H1 (cell line): ENCODE data around the gene C6orf62. TPM values are rescaled to one million over a fixed set of nuclear protein-coding genes. Genes with fewer than 3 reads are reported as not detected.

ENCODE experiments used
- ASH2L ChIP-seq: fragments of 200-600, 300-600 bp; sonication (generic); IDR thresholded peaks from one replicate; pipeline ENCODE4 v1.7.1; 2017; ENCODE audit warnings: low read length
- JUN ChIP-seq: IDR thresholded peaks from 2 replicates; pipeline ENCODE4 v1.6.1; 2011; ENCODE audit warnings: low read depth, mild to moderate bottlenecking, improper control_type of control experiment, low read length
- polyA plus RNA-seq, 7 experiments: library from polyadenylated mRNA; depleted of rRNA in 3 of 7; stranded (reverse) in 5 of 7; unstranded in 2 of 7; fragments of >200 nt in 5 of 7; fragments of 200-250 nt in 2 of 7; gene quantifications; 1 replicate in 5 of 7; 2 replicates in 1 of 7; 4 replicates in 1 of 7; pipeline versions ENCODE4 v1.2.1 to v1.2.3, GENCODE V29; 2011 to 2013; ENCODE audit warnings: missing spikeins in 2 of 7, mixed read lengths in 2 of 7
- total RNA-seq: library from RNA; stranded (reverse); fragmentation: NEBNext Ultra II Directional; extraction: Animal tissue kit (Norgen Biotek cat#: 25700); gene quantifications from 2 replicates; pipeline ENCODE4 v1.2.1, GENCODE V29; 2021
- TF ChIP-seq, protein P1 (sequence below): fragments of 300-600 bp; sonication (generic); IDR thresholded peaks from 2 replicates; pipeline ENCODE4 v1.7.1; 2012; ENCODE audit warnings: low read length, moderate library complexity, mild to moderate bottlenecking, inconsistent platforms; ENCODE audit not compliant: insufficient replicate concordance
- TF ChIP-seq, protein P2 (sequence below): IDR thresholded peaks from 2 replicates; pipeline ENCODE4 v1.6.1; 2012; ENCODE audit warnings: low read length, inconsistent platforms

Gene C6orf62
- total and polyA plus RNA-seq, 2 of the 8 experiments (the other 6 are each of a cell fraction or from before 2014, with no cell fraction given): 25.6 to 101 TPM

DNA sequence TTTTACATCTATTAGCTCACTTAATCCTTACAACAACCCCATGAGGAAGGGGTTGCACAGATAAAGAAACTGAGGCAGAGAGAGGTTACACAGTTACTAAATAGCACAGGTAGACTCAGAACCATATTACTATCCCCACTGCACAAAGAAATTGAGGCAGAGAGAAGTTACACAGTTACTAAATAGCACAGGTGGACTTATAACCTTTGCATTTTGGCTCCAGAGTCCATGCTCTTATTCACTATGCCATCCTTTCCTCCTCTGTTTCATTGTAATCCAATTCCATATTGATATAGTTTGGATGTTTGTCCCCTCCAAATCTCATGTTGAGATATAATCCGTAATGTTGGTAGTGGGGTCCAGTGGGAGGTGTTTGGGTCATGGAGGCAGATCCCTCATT is 55.8 kb downstream of the C6orf62 start (continued):
- TF ChIP-seq, protein P1, sequence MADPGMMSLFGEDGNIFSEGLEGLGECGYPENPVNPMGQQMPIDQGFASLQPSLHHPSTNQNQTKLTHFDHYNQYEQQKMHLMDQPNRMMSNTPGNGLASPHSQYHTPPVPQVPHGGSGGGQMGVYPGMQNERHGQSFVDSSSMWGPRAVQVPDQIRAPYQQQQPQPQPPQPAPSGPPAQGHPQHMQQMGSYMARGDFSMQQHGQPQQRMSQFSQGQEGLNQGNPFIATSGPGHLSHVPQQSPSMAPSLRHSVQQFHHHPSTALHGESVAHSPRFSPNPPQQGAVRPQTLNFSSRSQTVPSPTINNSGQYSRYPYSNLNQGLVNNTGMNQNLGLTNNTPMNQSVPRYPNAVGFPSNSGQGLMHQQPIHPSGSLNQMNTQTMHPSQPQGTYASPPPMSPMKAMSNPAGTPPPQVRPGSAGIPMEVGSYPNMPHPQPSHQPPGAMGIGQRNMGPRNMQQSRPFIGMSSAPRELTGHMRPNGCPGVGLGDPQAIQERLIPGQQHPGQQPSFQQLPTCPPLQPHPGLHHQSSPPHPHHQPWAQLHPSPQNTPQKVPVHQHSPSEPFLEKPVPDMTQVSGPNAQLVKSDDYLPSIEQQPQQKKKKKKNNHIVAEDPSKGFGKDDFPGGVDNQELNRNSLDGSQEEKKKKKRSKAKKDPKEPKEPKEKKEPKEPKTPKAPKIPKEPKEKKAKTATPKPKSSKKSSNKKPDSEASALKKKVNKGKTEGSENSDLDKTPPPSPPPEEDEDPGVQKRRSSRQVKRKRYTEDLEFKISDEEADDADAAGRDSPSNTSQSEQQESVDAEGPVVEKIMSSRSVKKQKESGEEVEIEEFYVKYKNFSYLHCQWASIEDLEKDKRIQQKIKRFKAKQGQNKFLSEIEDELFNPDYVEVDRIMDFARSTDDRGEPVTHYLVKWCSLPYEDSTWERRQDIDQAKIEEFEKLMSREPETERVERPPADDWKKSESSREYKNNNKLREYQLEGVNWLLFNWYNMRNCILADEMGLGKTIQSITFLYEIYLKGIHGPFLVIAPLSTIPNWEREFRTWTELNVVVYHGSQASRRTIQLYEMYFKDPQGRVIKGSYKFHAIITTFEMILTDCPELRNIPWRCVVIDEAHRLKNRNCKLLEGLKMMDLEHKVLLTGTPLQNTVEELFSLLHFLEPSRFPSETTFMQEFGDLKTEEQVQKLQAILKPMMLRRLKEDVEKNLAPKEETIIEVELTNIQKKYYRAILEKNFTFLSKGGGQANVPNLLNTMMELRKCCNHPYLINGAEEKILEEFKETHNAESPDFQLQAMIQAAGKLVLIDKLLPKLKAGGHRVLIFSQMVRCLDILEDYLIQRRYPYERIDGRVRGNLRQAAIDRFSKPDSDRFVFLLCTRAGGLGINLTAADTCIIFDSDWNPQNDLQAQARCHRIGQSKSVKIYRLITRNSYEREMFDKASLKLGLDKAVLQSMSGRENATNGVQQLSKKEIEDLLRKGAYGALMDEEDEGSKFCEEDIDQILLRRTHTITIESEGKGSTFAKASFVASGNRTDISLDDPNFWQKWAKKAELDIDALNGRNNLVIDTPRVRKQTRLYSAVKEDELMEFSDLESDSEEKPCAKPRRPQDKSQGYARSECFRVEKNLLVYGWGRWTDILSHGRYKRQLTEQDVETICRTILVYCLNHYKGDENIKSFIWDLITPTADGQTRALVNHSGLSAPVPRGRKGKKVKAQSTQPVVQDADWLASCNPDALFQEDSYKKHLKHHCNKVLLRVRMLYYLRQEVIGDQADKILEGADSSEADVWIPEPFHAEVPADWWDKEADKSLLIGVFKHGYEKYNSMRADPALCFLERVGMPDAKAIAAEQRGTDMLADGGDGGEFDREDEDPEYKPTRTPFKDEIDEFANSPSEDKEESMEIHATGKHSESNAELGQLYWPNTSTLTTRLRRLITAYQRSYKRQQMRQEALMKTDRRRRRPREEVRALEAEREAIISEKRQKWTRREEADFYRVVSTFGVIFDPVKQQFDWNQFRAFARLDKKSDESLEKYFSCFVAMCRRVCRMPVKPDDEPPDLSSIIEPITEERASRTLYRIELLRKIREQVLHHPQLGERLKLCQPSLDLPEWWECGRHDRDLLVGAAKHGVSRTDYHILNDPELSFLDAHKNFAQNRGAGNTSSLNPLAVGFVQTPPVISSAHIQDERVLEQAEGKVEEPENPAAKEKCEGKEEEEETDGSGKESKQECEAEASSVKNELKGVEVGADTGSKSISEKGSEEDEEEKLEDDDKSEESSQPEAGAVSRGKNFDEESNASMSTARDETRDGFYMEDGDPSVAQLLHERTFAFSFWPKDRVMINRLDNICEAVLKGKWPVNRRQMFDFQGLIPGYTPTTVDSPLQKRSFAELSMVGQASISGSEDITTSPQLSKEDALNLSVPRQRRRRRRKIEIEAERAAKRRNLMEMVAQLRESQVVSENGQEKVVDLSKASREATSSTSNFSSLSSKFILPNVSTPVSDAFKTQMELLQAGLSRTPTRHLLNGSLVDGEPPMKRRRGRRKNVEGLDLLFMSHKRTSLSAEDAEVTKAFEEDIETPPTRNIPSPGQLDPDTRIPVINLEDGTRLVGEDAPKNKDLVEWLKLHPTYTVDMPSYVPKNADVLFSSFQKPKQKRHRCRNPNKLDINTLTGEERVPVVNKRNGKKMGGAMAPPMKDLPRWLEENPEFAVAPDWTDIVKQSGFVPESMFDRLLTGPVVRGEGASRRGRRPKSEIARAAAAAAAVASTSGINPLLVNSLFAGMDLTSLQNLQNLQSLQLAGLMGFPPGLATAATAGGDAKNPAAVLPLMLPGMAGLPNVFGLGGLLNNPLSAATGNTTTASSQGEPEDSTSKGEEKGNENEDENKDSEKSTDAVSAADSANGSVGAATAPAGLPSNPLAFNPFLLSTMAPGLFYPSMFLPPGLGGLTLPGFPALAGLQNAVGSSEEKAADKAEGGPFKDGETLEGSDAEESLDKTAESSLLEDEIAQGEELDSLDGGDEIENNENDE: no peak
- TF ChIP-seq ASH2L: no peak
- TF ChIP-seq JUN: no peak
- TF ChIP-seq, protein P2, sequence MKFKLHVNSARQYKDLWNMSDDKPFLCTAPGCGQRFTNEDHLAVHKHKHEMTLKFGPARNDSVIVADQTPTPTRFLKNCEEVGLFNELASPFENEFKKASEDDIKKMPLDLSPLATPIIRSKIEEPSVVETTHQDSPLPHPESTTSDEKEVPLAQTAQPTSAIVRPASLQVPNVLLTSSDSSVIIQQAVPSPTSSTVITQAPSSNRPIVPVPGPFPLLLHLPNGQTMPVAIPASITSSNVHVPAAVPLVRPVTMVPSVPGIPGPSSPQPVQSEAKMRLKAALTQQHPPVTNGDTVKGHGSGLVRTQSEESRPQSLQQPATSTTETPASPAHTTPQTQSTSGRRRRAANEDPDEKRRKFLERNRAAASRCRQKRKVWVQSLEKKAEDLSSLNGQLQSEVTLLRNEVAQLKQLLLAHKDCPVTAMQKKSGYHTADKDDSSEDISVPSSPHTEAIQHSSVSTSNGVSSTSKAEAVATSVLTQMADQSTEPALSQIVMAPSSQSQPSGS: no peak
- TF ChIP-seq, all 59 proteins: peak for 0
